K562 (cell line): ENCODE data around the gene TEX9. TPM values are rescaled to one million over a fixed set of nuclear protein-coding genes. Genes with fewer than 3 reads are reported as not detected.

Experiments
- ATF1 ChIP-seq, 2 experiments: fragments of 450-650 bp in 1 of 2; IDR thresholded peaks; 2 replicates each; pipeline ENCODE4 v1.6.1; 2016; ENCODE audit warnings: missing compliant biosample characterization in 1 of 2, missing genetic modification characterization in 1 of 2
- CHD2 ChIP-seq: IDR thresholded peaks from 2 replicates; pipeline ENCODE4 v1.6.1; 2011; ENCODE audit warnings: low read depth, low read length
- ELK3 ChIP-seq: fragments of 450-650 bp; formaldehyde crosslinking; IDR thresholded peaks from 2 replicates; pipeline ENCODE4 v1.4.0; 2020; ENCODE audit warnings: mild to moderate bottlenecking
- FIP1L1 ChIP-seq: fragments of 200-400 bp; formaldehyde crosslinking; IDR thresholded peaks from 2 replicates; pipeline ENCODE4 v1.6.1; 2018; ENCODE audit warnings: mild to moderate bottlenecking, low read depth, low read length; ENCODE audit not compliant: poor library complexity, severe bottlenecking
- HMG20A ChIP-seq: fragments of 450-650 bp; formaldehyde crosslinking; conservative IDR thresholded peaks from 2 replicates; pipeline ENCODE4 v1.4.0; 2020; ENCODE audit warnings: mild to moderate bottlenecking, mixed read lengths
- ILF3 ChIP-seq: fragments of 450-650 bp; IDR thresholded peaks from 2 replicates; pipeline ENCODE4 v1.6.1; 2018; ENCODE audit warnings: antibody characterized with exemption, mild to moderate bottlenecking, moderate library complexity, borderline replicate concordance
- LARP7 ChIP-seq: fragments of 450-650 bp; IDR thresholded peaks from 2 replicates; pipeline ENCODE4 v1.6.1; 2016
- MAZ ChIP-seq, 2 experiments: fragments of 450-650 bp in 1 of 2; sonication (generic) in 1 of 2; formaldehyde crosslinking; IDR thresholded peaks in 1 of 2; conservative IDR thresholded peaks in 1 of 2; 2 replicates each; pipeline versions ENCODE4 v1.4.0 to v1.5.0; 2020; ENCODE audit warnings: mild to moderate bottlenecking in 1 of 2, missing genetic modification reagents in 1 of 2
- MCM2 ChIP-seq: fragments of 450-650 bp; IDR thresholded peaks from 2 replicates; pipeline ENCODE4 v1.6.1; 2017; ENCODE audit warnings: low read depth, mild to moderate bottlenecking
- MXI1 ChIP-seq: IDR thresholded peaks from 2 replicates; pipeline ENCODE4 v1.6.1; 2011; ENCODE audit warnings: low read depth, mild to moderate bottlenecking, improper control_type of control experiment, low read length
- MYNN ChIP-seq, 2 experiments: sonication (generic); formaldehyde crosslinking in 1 of 2; IDR thresholded peaks; 2 replicates each; pipeline versions ENCODE4 v1.5.0 to v1.6.1; 2016 to 2020; ENCODE audit warnings: antibody characterized with exemption in 1 of 2, missing genetic modification reagents in 1 of 2
- RCOR1 ChIP-seq, 2 experiments: IDR thresholded peaks; 2 replicates each; pipeline ENCODE4 v1.6.1; 2012; ENCODE audit warnings: low read depth in 2 of 2, low read length in 2 of 2, borderline replicate concordance in 1 of 2, improper control_type of control experiment in 1 of 2
- RFX5 ChIP-seq: IDR thresholded peaks from 2 replicates; pipeline ENCODE4 v1.6.1; 2011; ENCODE audit warnings: low read depth, mild to moderate bottlenecking, improper control_type of control experiment, low read length
- ZNF655 ChIP-seq: fragments of 250-450 bp; sonication (Bioruptor Pico); IDR thresholded peaks from 2 replicates; pipeline ENCODE4 v1.5.0; 2021
- polyA plus RNA-seq, 8 experiments: library from polyadenylated mRNA; depleted of rRNA in 4 of 8; stranded (reverse) in 5 of 8; unstranded in 3 of 8; fragments of >200 nt; fragmentation: Nextera tagmentation in 2 of 8; fragmentation: Illumina TruSeq in 1 of 8; extraction: Ambion mirVana in 2 of 8; extraction: Trizol in 1 of 8; gene quantifications; 2 replicates each; pipeline versions ENCODE4 v1.2.1 to v1.2.3, GENCODE V29; 2011 to 2014; ENCODE audit warnings: inconsistent platforms in 1 of 8, missing spikeins in 1 of 8
- total RNA-seq, 7 experiments: library from RNA; depleted of rRNA in 6 of 7; stranded (reverse); fragments of >200 nt in 6 of 7; fragmentation: Illumina TruSeq in 2 of 7; extraction: Trizol in 2 of 7; gene quantifications; 2 replicates each; pipeline versions ENCODE4 v1.2.1 to v1.2.3, GENCODE V29; 2011 to 2021; ENCODE audit warnings: low replicate concordance in 1 of 7
- TF ChIP-seq, protein P1 (sequence below): fragments of 450-650 bp; formaldehyde crosslinking; IDR thresholded peaks from 2 replicates; pipeline ENCODE4 v1.4.0; 2020; ENCODE audit warnings: mild to moderate bottlenecking, moderate library complexity
- TF ChIP-seq, protein P2 (sequence below): fragments of 200-400 bp; formaldehyde crosslinking; IDR thresholded peaks from 2 replicates; pipeline ENCODE4 v1.6.1; 2017; ENCODE audit warnings: mild to moderate bottlenecking, low read depth, low read length, moderate library complexity
- TF ChIP-seq, protein P3 (sequence below): fragments of 150-350 bp; IDR thresholded peaks from 2 replicates; pipeline ENCODE4 v1.6.1; 2014; ENCODE audit warnings: low read depth, mild to moderate bottlenecking, low read length, borderline replicate concordance

TEX9 gene
- total and polyA plus RNA-seq, 9 of the 15 experiments (the other 6 are each of a cell fraction or from before 2014, with no cell fraction given): 0.93 to 3.6 (median 2.4) TPM

DNA sequence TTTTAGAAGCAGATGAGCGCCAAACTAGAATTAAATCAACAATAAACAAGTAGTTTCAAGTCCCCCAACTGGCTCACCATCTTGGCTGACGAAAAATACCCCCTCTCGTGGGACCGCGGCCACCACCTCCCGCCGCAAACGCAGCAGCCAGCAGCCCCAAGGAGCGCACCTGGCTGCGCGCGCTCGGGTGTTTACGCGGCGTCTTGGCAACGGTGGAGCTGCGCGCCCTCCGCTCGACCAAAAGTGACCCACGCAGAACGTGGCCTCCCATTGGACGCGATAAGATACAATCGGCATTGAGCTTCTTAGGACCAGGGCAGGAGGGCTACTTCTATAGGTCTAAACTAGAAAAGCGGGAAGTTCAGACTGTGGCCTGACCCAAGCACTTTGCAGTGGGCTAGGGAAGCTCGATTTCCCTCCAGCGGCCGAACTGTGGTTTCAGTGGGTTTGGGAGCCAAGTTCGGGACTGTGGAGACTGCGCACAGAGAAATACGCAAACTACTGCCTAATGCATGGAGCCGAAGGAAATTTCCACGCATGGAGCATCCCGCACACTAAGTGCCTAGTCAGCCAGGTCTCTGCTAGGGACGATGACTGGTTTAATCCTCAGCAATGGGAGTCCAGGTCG is 99.8 kb downstream of the TEX9 start, which contains the start of gene MNS1 (continued):
- TF ChIP-seq, protein P1, sequence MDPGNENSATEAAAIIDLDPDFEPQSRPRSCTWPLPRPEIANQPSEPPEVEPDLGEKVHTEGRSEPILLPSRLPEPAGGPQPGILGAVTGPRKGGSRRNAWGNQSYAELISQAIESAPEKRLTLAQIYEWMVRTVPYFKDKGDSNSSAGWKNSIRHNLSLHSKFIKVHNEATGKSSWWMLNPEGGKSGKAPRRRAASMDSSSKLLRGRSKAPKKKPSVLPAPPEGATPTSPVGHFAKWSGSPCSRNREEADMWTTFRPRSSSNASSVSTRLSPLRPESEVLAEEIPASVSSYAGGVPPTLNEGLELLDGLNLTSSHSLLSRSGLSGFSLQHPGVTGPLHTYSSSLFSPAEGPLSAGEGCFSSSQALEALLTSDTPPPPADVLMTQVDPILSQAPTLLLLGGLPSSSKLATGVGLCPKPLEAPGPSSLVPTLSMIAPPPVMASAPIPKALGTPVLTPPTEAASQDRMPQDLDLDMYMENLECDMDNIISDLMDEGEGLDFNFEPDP (CRISPR knock-in tag): no peak
- TF ChIP-seq MCM2 (no peak), ATF1 (CRISPR knock-in tag; IDR thresholded peaks at IDR 0.05) (no peak), ATF1 (tag; IDR thresholded peaks at IDR 0.05) (peak; percentile 65), MYNN (IDR thresholded peaks at IDR 0.05) (no peak), MYNN (CRISPR knock-in tag; IDR thresholded peaks at IDR 0.05) (no peak), CHD2 (peak; percentile 38), ILF3 (no peak), RFX5 (no peak), LARP7 (no peak), ZNF655 (CRISPR knock-in tag) (no peak), RCOR1 (IDR thresholded peaks at IDR 0.05; ENCODE audit: borderline replicate concordance in 1 of 2, low read depth in 2 of 2, low read length in 2 of 2) (no peak), FIP1L1 (no peak), MAZ (CRISPR knock-in tag; conservative IDR thresholded peaks at IDR 0.05 in 1 of 2, IDR thresholded peaks at IDR 0.05 in 1 of 2) (no peak; a peak in 1 of 4 replicates), ELK3 (no peak), HMG20A (CRISPR knock-in tag) (no peak), MXI1 (peak; percentile 77; the same call in 1 of the 2 replicates)
- TF ChIP-seq, protein P2, sequence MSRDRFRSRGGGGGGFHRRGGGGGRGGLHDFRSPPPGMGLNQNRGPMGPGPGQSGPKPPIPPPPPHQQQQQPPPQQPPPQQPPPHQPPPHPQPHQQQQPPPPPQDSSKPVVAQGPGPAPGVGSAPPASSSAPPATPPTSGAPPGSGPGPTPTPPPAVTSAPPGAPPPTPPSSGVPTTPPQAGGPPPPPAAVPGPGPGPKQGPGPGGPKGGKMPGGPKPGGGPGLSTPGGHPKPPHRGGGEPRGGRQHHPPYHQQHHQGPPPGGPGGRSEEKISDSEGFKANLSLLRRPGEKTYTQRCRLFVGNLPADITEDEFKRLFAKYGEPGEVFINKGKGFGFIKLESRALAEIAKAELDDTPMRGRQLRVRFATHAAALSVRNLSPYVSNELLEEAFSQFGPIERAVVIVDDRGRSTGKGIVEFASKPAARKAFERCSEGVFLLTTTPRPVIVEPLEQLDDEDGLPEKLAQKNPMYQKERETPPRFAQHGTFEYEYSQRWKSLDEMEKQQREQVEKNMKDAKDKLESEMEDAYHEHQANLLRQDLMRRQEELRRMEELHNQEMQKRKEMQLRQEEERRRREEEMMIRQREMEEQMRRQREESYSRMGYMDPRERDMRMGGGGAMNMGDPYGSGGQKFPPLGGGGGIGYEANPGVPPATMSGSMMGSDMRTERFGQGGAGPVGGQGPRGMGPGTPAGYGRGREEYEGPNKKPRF: no peak
- TF ChIP-seq, protein P3, sequence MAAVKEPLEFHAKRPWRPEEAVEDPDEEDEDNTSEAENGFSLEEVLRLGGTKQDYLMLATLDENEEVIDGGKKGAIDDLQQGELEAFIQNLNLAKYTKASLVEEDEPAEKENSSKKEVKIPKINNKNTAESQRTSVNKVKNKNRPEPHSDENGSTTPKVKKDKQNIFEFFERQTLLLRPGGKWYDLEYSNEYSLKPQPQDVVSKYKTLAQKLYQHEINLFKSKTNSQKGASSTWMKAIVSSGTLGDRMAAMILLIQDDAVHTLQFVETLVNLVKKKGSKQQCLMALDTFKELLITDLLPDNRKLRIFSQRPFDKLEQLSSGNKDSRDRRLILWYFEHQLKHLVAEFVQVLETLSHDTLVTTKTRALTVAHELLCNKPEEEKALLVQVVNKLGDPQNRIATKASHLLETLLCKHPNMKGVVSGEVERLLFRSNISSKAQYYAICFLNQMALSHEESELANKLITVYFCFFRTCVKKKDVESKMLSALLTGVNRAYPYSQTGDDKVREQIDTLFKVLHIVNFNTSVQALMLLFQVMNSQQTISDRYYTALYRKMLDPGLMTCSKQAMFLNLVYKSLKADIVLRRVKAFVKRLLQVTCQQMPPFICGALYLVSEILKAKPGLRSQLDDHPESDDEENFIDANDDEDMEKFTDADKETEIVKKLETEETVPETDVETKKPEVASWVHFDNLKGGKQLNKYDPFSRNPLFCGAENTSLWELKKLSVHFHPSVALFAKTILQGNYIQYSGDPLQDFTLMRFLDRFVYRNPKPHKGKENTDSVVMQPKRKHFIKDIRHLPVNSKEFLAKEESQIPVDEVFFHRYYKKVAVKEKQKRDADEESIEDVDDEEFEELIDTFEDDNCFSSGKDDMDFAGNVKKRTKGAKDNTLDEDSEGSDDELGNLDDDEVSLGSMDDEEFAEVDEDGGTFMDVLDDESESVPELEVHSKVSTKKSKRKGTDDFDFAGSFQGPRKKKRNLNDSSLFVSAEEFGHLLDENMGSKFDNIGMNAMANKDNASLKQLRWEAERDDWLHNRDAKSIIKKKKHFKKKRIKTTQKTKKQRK: no peak
